Germinal center (tissue), 1 donor: Measurements from ENCODE around the gene ROBO2.

Experiments used
- DNase-seq: peaks from one replicate; pipeline ENCODE4 v3.0.0; 2012; ENCODE audit warnings: mixed read lengths, low spot score

Gene ROBO2

DNA sequence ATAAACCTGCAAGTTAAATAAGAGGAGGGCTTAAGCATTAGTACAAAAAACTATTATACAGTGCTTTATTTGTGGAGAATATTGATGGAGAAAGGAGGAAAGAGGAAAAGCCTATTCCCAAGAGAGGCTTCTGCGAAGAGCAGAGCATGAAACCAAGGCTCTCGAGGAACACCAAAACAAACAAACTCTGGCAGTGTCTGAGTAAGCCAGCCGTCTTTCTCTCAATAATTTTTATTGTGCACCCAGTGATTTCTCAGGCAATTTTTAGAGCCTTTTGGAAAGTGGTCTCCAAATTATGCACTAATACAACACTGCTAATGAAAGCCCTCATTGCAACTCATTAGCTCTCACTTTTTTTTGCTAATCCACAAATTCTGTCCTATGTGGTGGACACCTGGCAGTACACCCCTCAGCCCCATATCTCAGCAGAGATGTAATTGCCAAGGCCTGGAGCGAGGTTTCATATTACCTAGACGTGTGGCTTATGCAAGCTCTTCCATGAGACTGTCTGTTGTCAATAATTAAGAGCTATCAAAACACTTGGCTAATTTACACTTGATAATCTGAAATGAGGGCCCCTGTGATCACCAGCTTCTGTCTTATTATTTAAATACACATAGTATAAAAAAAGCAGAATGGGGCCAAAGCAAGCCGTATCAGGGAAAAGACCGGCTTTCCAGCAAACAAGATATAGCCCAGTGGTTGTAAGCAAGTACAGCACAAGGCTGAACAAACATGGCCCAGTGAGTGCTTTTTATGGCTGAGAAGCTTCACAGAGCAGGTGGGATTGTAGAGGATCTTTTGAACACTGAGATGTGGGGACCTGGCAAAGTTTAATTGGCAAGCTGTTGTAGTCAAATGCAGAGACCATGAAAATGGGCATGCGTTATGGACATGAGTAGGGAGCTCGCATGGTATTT, 216.9 kb downstream of the ROBO2 start:
- DNase-seq = no peak

DNA sequence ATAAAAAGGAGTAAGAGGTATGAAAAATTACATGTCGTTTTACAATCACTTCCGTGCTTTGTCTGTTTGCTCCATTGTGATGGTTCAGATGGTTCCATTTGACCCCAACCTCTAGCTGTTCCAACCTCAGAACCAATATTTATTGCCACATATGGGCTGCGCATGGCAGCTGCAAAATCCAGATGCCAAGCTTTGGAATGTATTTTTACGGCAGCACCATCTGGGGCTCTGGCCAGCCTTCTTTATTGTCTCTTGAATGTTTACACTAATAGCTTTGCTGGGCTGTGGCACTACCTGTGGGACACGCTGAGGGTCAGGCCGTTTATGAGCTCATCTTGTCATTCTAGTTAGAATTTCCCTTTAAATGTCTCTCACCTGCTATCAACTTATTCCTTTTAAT, 219.8 kb downstream of the ROBO2 start:
- DNase-seq = no peak

- DNase-seq = no peak
Observed at GRCh38 chr3:77262361-77262760, 222.5 kb downstream of the ROBO2 start.

GRCh38 chr3:77267589-77267988, 227.7 kb downstream of the ROBO2 start:
- DNase-seq = no peak

GRCh38 chr3:77271306-77271705, 231.4 kb downstream of the ROBO2 start:
- no peak for DNase-seq

- DNase-seq = no peak
Observed at GRCh38 chr3:77271711-77272110, 231.8 kb downstream of the ROBO2 start.

DNA sequence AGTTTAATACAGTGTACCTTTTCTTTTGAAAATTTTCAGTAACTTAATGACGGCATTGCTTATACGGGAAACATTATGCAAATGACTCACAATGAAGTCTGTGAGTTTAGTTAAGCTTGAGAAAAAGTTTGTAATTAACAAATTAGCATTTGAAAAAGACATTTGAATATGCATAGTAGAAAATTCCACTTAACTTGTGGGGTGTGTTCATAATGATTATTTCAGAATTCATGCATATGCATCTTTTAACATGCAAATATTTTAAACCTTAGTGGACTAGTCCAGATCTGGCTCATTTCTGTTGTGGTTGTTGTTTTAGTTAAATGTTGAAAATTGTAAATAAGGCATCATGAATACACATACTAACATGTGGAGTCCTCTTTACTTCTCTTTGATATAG, 239.4 kb downstream of the ROBO2 start:
- no peak for DNase-seq

- DNase-seq = no peak
Observed at GRCh38 chr3:77281721-77282120, 241.8 kb downstream of the ROBO2 start.

- DNase-seq = no peak
Observed at GRCh38 chr3:77283108-77283507, 243.2 kb downstream of the ROBO2 start.

GRCh38 chr3:77288348-77288747, 248.4 kb downstream of the ROBO2 start:
- DNase-seq = no peak

- no peak for DNase-seq
Observed at GRCh38 chr3:77296527-77296926, 256.6 kb downstream of the ROBO2 start.

GRCh38 chr3:77298417-77298816, 258.5 kb downstream of the ROBO2 start:
- no peak for DNase-seq

- no peak for DNase-seq
Observed at GRCh38 chr3:77303955-77304699, 264.2 kb downstream of the ROBO2 start.

- DNase-seq = no peak
Observed at GRCh38 chr3:77304700-77305021, 264.8 kb downstream of the ROBO2 start.

DNA sequence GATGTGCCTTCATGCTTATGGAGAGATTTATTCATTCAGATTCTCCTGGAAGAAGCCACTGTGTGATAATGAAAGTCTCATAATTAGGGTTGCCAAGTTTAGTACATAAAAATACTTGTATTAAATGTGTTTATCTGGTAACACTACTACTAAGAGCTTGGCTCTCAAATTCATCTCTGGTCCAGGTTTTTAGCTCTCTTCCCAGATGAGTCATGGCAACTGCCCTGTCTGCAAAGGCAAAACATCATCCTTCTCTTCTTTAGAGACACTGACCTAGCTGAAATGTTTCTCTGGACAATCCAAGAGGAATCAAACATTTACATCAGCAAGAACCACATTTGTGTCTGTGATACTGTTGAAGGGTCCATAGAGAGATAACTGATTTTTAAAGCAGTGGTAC, 269.6 kb downstream of the ROBO2 start:
- no peak for DNase-seq

DNA sequence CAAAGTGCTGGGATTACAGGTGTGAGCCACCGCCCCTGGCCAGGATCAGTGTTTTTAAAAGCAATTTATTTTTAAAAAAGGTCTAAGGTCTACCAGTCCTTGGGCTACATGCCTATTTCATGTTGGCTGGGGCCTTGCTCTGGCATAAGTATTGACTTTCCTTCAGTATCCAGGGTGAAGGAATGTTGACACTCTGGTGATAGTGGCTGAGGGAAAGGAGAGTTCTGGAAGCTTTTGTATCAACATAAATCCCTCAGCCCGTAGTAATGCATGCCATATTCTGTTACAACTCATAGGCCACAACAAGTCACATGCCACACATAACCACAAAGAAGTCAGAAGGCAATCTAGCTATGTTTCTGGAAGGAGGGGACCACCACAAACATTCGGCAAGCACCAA, 273.9 kb downstream of the ROBO2 start:
- no peak for DNase-seq

- DNase-seq = no peak
Observed at GRCh38 chr3:77319711-77320110, 279.8 kb downstream of the ROBO2 start.

GRCh38 chr3:77320514-77320913, 280.6 kb downstream of the ROBO2 start:
- no peak for DNase-seq

GRCh38 chr3:77321646-77322045, 281.7 kb downstream of the ROBO2 start:
- no peak for DNase-seq

DNA sequence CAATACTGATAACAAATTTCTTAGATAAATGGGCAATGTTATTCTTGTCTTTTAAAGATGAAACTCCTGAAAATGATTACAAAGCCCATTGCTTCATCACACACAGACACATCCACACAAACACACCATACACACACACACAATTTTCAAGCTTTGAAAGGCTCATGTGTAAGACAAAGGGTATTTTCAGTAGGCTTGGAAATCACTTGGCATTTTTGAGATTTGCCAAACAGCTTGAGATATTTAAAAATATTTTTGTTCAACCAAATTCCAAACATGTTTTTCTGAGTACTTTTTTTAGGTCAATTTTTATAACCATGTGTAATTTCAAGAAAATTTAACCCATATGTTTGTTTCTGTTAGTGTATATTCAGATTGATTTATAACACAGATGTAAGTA, 283.7 kb downstream of the ROBO2 start:
- DNase-seq = no peak

- DNase-seq = no peak
Observed at GRCh38 chr3:77324105-77324504, 284.2 kb downstream of the ROBO2 start.

GRCh38 chr3:77325280-77325679, 285.4 kb downstream of the ROBO2 start:
- no peak for DNase-seq

DNA sequence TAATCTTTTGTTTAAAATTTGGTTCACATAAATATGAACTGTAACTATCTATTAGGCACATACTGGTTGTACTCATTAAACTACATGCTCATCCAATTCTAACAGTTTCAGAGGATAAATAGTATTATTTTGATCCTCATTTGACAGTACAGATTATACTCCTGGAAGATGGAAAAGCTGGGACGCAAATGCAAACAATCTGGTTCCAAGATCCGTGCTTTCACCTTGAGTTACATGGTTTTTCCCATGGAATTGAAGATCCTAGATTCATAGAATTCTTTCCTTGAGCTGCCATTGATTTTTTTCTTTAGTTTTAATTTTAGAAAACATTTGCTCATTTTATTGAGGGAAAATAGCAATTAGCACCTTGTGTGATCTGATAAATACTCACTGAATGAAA, 285.8 kb downstream of the ROBO2 start:
- DNase-seq = no peak

DNA sequence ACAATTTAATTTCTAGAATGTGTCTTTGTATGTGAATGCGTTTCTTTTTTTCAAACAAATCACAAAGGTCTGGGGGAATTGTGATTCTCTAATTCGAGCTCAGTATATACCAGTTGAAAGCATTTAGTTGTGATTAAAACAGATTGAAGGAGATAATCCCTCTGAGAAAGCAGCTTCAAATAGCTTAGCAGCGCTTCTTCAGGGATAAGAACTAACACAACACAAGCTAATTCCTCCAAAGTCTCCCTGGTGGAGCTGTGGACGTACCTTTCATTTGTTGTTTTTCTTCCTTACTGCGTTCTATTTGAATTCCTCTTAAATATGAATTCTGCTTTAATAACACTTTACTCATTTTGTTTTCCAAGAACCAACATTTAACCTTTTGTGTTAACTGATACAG, 286.7 kb downstream of the ROBO2 start:
- no peak for DNase-seq
